Testis (tissue), 2 donors: ENCODE measurements around the gene XKR7.

Source experiments
- POLR2A ChIP-seq: fragments of 450-650 bp; IDR thresholded peaks from one replicate; pipeline ENCODE4 v1.6.1; 2017; ENCODE audit warnings: antibody characterized with exemption, mild to moderate bottlenecking, moderate library complexity
- TF ChIP-seq, protein P1 (sequence below), 3 experiments: fragments of 450-650 bp in 2 of 3; fragments of 200-600 bp in 1 of 3; sonication (generic) in 1 of 3; IDR thresholded peaks; one replicate each; pipeline ENCODE4 v1.5.1; 2016 to 2019; ENCODE audit warnings: antibody characterized with exemption in 3 of 3, mild to moderate bottlenecking in 2 of 3, moderate library complexity in 1 of 3

GRCh38 chr20:32010666-32011065, 42.7 kb downstream of the XKR7 start:
- TF ChIP-seq, protein P1, sequence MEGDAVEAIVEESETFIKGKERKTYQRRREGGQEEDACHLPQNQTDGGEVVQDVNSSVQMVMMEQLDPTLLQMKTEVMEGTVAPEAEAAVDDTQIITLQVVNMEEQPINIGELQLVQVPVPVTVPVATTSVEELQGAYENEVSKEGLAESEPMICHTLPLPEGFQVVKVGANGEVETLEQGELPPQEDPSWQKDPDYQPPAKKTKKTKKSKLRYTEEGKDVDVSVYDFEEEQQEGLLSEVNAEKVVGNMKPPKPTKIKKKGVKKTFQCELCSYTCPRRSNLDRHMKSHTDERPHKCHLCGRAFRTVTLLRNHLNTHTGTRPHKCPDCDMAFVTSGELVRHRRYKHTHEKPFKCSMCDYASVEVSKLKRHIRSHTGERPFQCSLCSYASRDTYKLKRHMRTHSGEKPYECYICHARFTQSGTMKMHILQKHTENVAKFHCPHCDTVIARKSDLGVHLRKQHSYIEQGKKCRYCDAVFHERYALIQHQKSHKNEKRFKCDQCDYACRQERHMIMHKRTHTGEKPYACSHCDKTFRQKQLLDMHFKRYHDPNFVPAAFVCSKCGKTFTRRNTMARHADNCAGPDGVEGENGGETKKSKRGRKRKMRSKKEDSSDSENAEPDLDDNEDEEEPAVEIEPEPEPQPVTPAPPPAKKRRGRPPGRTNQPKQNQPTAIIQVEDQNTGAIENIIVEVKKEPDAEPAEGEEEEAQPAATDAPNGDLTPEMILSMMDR (IDR thresholded peaks at IDR 0.05), result no peak
- TF ChIP-seq POLR2A, result no peak
